HK-2 (cell line): Measurements from ENCODE around the gene AKR1C2.
"Not testable (repeated sequence)": the region's sequence is repeated elsewhere in the genome, so short reads cannot be mapped to it uniquely, and the experiment has no call there.

Experiments used
- DNase-seq: peaks from one replicate; pipeline ENCODE4 v3.0.0-alpha.2; 2018; ENCODE audit not compliant: unreplicated experiment

AKR1C2 gene

DNA sequence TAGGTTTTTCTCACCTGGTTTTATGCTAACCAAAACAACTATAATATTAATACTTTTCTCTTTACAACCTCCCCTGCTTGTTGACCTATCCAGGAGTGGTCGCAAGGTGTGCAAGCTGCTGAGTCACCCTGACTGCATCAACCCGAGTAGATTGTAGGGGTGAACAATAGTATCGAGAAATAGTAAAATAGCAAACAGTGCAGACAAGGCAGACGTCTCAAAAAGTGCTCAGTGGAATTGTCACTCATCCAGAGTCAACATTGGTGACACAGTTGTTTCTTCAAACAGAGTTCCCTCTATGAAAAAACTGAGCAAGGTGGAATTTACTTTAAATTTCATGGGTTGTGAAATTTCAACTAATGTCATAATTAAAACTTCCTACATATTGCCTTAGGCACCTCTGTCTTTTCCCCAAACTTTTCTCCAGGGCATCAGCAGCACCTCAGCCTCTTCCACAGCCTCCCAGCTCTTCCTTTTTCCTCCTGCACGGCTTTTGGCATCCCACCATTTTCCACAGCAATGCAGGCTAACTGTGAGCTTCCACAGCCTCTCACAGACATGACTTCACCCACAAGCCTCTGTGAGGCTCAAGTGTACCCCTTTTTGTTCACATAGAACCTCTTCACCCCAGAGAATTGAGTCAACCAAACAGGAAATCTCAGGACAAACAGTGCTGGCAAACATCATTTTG, 46.6 kb downstream of the AKR1C2 start:
- not testable (repeated sequence) for DNase-seq

DNA sequence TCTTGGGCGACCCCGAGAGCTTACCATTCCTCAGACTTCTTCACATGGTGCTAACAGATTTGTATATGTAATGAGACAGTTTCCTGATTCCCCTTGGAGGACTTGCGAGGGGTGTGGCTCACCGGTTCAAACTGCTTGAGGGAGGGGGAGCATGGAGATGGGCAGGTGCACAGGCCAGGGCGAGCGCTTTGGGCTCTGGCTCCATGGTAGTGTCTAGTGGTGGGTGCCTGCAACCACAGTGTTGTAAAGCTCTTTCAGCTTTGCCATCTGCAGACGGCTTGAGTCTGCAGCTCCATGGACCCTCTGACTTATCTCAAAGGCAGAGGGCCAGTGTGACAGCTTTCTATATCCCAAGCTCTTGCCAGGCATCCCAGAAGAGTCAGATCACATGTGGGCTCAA, 47.6 kb downstream of the AKR1C2 start:
- DNase-seq: not testable (repeated sequence)

DNA sequence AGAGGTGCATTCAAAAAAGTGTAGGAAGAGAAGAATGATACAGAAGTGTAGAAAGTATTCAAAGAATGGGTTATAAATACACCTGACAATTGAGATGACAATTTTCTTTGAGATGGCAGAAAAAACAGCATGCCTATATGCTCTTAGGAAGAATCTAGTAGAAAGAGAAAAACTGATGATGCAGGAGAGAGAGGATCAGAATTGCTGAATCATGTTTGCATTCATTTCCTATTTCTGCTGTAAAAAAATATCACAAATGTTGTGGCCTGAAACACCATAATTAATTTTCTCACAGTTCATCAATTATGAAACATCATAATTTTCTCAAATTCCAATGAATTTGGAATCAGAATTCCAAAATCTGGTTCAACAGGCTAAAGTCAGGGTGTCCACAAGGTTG, 50.3 kb downstream of the AKR1C2 start:
- no peak for DNase-seq

DNA sequence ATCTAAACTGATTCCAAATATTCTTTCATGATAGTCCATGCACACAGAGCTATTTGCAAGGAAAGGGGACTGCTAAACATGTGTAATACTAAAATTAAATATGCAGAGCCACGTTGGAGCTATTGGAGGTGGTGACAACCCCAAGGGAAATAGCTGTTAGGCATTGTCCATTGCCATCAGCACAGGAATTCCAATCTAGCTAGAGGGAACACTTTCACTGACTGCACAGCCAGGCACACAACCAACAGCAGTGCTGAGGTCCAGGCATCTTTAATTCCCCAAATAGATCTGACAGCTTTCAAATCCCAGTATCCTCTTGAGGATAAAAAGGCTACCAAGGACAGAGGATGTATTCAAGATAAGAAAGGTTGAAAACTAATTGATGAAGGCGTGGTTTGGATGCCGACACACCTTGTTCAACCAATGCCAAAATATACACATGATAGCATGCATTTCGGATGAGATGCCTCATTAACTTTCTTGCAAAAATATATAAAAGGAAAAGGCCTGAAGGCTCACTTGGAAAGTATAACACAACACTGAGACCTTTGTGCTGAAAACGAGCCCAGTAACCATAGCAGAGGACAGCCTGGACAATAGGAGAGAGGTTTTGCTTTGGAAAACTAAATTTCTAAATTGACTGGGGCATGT, 52.0 kb downstream of the AKR1C2 start:
- DNase-seq: not testable (repeated sequence)

- peak; percentile 19 for DNase-seq
Measured at GRCh38 chr10:4947635-4948596, 55.7 kb downstream of the AKR1C2 start.

- DNase-seq: no peak
Measured at GRCh38 chr10:4947039-4947634, 56.5 kb downstream of the AKR1C2 start.

GRCh38 chr10:4945766-4946717, 57.6 kb downstream of the AKR1C2 start:
- no peak for DNase-seq

DNA sequence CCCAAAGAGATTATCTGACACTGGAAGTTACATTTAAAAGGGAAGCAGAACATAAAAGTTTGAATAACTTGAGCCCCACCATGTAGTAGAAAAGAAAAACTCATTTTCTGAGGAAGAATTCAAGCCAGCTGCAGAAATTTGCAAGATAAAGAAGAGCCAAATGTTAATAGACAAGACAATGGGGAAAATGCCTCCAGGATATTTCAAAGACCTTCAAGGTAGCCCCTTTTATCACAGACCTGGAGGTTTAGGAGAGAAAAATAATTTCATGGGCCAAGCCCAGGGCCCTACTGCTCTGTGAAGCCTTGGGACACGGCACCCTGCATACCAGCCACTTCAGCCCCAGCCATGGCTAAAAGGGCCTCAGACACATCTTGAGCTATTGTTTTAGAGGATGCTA, 58.8 kb downstream of the AKR1C2 start:
- no peak for DNase-seq

DNA sequence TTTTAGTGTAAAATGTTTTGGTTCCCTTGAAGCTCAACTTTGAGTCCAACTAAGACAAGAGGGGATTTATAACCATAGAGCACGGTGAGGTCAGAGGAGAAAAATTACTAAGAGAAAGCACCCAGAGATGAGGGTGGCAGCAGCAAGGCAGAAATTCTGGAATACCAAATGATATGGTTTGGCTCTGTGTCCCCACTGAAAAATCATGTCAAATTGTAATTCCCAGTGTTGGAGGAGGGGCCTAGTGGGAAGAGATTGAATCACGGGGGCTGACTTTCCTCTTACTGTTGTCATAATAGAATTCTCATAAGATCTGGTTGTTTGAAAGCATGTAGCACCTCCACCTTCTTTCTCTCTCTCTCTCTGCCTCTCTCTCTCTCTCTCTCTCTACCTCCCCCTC, 59.8 kb downstream of the AKR1C2 start:
- DNase-seq: no peak

DNA sequence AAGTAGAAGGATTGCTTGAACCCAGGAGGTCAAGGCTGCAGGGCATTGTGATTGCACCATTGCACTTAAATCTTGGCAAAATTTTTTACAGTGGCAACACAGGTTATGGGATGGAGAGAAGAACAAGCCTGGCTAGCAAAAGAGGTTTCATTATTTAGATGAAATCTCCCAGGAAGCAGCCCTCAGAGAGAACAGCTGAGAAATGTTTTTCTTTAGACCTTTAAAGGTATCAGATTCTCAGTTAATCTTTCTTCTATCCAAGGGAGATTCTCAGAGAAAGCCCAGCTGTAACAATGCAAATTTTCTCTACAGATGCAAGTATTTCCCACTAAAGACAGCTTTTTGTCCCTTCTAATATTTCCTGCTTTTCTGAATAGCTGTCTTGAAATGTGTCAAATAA, 60.2 kb downstream of the AKR1C2 start:
- not testable (repeated sequence) for DNase-seq

DNA sequence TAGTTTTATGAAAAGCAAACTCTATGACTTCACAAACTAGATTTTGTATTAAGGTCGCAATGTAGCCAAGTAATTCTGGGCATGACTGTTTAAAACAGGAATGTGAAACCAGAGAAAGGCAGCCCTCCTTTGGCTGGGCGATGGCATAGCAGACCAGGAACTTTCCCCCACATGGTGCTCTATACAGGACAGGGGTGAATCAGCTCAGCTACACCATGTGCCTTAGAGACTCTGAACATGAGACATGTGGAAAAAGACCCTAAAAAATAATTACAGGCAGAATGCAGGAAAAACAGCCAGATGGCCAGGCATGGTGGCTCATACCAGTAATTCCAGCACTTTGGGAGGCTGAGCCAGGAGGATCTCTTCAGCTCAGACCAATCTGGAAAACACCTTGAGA, 60.7 kb downstream of the AKR1C2 start:
- DNase-seq: peak; percentile 11

GRCh38 chr10:4941540-4942330, 61.9 kb downstream of the AKR1C2 start:
- no peak for DNase-seq

- not testable (repeated sequence) for DNase-seq
Measured at GRCh38 chr10:4940909-4941308, 62.7 kb downstream of the AKR1C2 start.

DNA sequence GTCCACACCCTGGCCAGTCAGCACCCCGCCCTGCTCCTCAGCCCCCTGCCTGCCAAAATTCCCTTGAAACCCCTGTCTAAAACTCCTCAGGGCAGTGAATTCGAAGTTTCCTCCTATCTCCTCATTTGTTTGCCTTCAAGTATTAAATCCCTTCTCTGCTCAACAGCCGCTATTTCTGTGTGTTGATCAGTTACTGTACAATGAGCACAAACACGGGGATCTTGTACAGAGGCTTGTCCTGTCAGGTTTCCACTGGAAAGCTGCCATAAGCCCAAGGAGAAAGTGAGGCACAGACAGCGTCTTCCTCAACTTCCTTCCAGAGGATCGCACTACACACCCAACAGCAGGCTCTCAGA, 63.6 kb downstream of the AKR1C2 start:
- DNase-seq: not testable (repeated sequence)

DNA sequence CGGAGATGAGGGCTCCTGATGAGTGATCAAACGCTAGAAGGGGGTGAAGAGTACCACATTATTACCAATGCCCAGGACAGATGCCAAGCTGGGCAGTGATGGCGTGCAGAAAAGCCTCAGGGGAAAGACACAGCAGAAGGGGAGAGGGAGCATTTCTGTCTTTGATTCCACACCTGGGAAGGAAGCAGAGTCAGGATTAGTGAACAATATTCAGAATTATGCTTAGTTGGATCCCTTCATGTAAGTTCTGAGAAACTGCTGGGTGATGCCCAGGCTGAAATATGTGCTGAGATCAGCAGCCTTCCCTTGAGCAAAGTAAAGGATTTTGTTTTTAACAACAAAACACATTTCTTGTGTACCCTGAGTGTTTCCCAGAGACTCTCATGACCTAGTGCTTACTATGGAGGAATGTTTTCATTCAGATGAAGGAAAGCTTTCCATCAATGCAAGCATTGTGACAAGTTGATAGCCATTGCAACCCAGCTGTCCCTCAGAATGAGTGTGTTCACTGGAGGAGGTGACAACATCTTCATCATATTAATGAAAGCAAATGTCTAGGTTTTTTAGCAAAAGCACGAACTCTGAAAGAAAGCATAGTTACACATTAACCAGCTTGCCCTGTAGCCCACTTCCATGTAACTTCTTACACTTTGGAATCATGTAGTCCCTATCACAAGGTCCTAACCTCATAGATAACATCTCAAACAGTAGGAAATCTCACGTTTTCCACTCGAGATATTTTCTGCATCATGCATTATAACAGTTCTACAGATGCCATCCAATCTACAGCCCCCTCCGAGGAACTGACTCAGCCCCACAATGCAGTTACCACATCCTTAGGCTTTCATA, 64.2 kb downstream of the AKR1C2 start:
- no peak for DNase-seq
